Measurements from ENCODE around the gene PARVB. TPM values are rescaled to one million over a fixed set of nuclear protein-coding genes. Genes with fewer than 3 reads are reported as not detected.

Gene PARVB
- total RNA-seq, 4 donors from 2014 or later, result 3.3 to 20.8 (median 11.7) TPM

DNA sequence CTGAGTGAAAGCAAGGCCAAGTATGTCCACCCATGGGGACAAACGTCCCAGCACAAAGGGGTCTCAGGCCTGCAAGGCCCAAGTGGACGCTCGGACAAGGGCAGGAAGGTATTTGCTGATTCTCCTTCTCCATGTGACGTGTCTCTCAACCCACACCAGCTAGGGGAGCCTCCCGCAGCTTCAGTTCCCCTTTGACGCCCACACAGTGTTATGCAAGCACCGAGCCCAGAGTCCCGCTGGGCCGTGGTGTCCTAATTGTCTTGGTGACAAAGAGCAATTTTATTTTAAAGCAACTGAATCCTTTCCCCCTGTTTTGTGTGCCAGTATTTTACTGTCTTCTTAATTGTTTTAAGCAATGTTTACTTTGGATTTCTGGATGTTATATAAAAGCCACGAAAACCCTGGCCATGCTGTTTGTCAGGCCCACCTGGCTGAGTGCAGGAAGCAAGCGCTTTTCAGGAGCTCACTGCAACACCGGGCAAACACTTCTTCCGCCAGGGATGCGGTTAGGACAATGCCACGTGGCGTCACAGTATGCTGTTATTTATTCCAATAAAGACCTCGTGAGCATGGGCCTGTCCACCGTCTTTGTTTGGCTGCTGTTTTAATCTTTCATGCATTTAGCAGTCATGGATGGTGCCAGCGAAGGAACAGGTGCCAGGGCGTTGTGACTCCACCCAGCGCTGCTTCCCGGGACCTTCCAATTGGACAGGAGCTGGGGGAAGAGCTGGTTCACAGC lies 148.4 kb downstream of the PARVB start:
- TF ChIP-seq, protein P1, sequence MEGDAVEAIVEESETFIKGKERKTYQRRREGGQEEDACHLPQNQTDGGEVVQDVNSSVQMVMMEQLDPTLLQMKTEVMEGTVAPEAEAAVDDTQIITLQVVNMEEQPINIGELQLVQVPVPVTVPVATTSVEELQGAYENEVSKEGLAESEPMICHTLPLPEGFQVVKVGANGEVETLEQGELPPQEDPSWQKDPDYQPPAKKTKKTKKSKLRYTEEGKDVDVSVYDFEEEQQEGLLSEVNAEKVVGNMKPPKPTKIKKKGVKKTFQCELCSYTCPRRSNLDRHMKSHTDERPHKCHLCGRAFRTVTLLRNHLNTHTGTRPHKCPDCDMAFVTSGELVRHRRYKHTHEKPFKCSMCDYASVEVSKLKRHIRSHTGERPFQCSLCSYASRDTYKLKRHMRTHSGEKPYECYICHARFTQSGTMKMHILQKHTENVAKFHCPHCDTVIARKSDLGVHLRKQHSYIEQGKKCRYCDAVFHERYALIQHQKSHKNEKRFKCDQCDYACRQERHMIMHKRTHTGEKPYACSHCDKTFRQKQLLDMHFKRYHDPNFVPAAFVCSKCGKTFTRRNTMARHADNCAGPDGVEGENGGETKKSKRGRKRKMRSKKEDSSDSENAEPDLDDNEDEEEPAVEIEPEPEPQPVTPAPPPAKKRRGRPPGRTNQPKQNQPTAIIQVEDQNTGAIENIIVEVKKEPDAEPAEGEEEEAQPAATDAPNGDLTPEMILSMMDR (IDR thresholded peaks at IDR 0.05), result no peak
- no peak for TF ChIP-seq POLR2A (IDR thresholded peaks at IDR 0.05)
- WGBS, 2 donors, result 39 to 40% methylated on average over 11 to 19 of the region's 22 CpGs
- Histone ChIP-seq H3K4me1 (peaks cover 0 to 11% (median 0%) of the 10 kb centered on the region in 3 donors), H3K27ac (peak overlapping the region in 2 of 4 donors; percentile 39 to 61), H3K36me3 (peaks cover 0 to 12% (median 0%) of the 10 kb centered on the region in 3 donors), H3K27me3 (peaks cover 0 to 10% (median 0%) of the 10 kb centered on the region in 4 donors), H3K4me3 (no peak overlapping the region), H3K9me3 (no peaks in the 10 kb centered on the region)
- intact Hi-C loops (cut with DNase I), result no loop called here
- no peak for DNase-seq

DNA sequence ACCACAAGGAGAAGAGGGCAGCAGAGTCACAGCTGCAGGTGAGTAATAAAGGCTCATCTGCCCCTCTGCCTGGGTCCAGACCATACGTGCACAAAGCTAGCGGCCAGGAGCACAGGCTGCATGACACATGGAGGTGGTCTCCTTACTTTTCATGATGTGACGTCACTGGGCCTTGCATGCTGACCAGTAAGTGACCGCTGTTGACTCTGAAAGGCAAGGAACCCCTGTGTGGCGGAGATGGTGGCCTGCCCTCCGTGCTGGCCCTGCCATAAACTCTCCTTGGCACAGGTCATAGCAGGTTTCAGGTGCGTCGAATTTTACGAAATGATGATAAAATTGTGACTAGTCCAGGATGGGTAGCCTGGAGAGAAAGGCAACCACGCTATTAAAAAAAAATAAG lies 149.1 kb downstream of the PARVB start:
- 66 to 90% methylated on average over 8 to 10 of the region's 10 CpGs for WGBS, 2 donors
- no peak overlapping the region for H3K4me3 ChIP-seq

DNA sequence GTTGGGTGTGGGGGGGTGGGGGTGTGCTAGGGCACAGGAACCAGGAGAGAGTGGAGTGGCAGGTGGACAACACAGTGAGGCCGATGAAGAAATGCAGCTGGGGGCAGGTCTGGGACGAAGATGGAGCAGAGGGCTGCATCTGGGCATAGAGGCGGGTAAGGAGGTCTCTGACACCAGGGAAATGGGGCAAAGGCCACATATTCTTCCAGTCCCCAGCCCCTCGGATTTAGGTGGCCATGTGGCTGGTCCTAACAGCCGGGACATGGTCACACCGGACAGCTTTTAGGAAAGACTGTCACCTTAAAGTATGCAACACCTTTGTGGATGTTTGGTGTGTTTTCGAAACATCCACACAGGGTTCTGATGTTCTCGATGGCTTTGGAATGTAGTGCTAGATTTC lies 151.6 kb downstream of the PARVB start:
- no peak for DNase-seq
- peaks cover 0 to 25% (median 0%) of the 10 kb centered on the region in 4 donors for H3K27me3 ChIP-seq
- TF ChIP-seq, protein P1 (IDR thresholded peaks at IDR 0.05), result no peak
- no peak for TF ChIP-seq POLR2A (IDR thresholded peaks at IDR 0.05)
- no peaks in the 10 kb centered on the region for H3K9me3 ChIP-seq
- WGBS, 2 donors, result 74 to 87% methylated on average over 7 of the region's 8 CpGs
- H3K27ac ChIP-seq, result no peak overlapping the region
- H3K4me3 ChIP-seq, result no peak overlapping the region
- no peaks in the 10 kb centered on the region for H3K36me3 ChIP-seq
- intact Hi-C loops (cut with DNase I), result no loop called here
- peaks cover 0 to 11% (median 0%) of the 10 kb centered on the region in 3 donors for H3K4me1 ChIP-seq

More for the DNA sequence above, 149.1 kb downstream of the PARVB start:
- no peak for DNase-seq
- H3K36me3 ChIP-seq, result peaks cover 0 to 12% (median 0%) of the 10 kb centered on the region in 3 donors
- no peak for TF ChIP-seq POLR2A (IDR thresholded peaks at IDR 0.05)
- TF ChIP-seq, protein P1 (IDR thresholded peaks at IDR 0.05), result no peak
- peak overlapping the region in 2 of 4 donors; percentile 39 to 61 for H3K27ac ChIP-seq
- no peaks in the 10 kb centered on the region for H3K9me3 ChIP-seq
- peaks cover 0 to 11% (median 0%) of the 10 kb centered on the region in 3 donors for H3K4me1 ChIP-seq
- intact Hi-C loops (cut with DNase I), result no loop called here
- peaks cover 0 to 10% (median 0%) of the 10 kb centered on the region in 4 donors for H3K27me3 ChIP-seq

DNA sequence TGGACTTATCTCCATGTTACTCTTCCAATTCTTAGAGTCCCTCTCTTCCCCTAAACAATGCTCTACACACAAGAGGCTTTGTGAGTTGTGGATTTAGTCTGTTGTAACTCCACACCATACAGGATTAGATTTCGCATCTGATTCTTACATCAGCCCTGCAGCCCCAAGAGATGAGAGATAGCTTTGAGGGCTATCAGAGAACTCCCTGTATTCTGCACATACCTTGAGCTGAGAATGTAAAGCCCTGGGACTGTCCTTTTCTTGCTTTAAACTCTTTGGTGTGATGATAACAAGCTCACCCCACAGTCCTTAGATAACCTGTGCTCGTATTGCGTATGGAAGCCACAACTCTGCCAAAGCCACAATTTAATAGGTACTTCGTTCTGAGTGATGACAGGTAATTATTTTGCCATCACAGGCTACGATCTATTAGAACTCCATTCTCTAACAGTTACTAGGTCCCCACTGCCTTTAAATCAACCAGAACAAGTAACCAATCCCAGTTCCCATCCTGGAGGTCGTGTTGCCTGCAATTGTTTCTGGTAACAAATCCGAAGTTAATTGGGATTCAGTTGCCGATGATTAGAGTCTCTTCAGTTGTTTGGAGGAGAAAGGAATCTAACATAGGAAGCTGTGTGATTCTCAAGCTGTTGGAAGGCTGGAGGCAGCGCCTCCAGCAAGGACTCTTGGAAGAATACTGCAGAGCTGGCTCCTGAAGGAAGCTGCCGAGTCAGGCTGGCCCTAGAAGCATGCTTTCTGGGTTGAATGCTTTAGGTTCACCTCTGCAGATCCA lies 155.3 kb downstream of the PARVB start:
- peaks cover 0 to 53% (median 0%) of the 10 kb centered on the region in 4 donors for H3K27me3 ChIP-seq
- intact Hi-C loops (cut with DNase I), result no loop called here
- no peaks in the 10 kb centered on the region for H3K36me3 ChIP-seq
- peaks cover 0 to 3% (median 0%) of the 10 kb centered on the region in 3 donors for H3K4me1 ChIP-seq
- TF ChIP-seq, protein P1 (IDR thresholded peaks at IDR 0.05), result no peak
- TF ChIP-seq POLR2A (IDR thresholded peaks at IDR 0.05), result no peak
- H3K4me3 ChIP-seq, result no peak overlapping the region
- H3K9me3 ChIP-seq, result no peaks in the 10 kb centered on the region
- WGBS, 2 donors, result 55 to 67% methylated on average over 10 of the region's 10 CpGs
- no peak for DNase-seq
- H3K27ac ChIP-seq, result no peak overlapping the region

All from esophagus squamous epithelium (tissue), 5 donors.